HG02642 (cell line): ENCODE measurements around the gene GPRIN2.
A peak's percentile ranks its signal among the peaks of the same experiment; 100 is the strongest.
"Not testable (repeated sequence)": the region's sequence is repeated elsewhere in the genome, so short reads cannot be mapped to it uniquely, and the experiment has no call there.

Experiments
- ATAC-seq: cut with Tn5 transposase; IDR thresholded peaks from one replicate; pipeline ENCODE4 v1.9.1; 2021; ENCODE audit warnings: mild to moderate bottlenecking; ENCODE audit not compliant: unreplicated experiment, poor library complexity

Gene GPRIN2

GRCh38 chr10:46570655-46571054 is 14.2 kb upstream of the GPRIN2 start:
- ATAC-seq: not testable (repeated sequence)

GRCh38 chr10:46567151-46567550 is 10.7 kb upstream of the GPRIN2 start:
- ATAC-seq: not testable (repeated sequence)

GRCh38 chr10:46565591-46566332 is 9.3 kb upstream of the GPRIN2 start:
- ATAC-seq: peak; percentile 65

GRCh38 chr10:46560952-46561351 is 4.5 kb upstream of the GPRIN2 start:
- no peak for ATAC-seq

- ATAC-seq: no peak
Observed at GRCh38 chr10:46560381-46560780, 3.9 kb upstream of the GPRIN2 start.

GRCh38 chr10:46559231-46559671 is 2.8 kb upstream of the GPRIN2 start:
- ATAC-seq: no peak

GRCh38 chr10:46558392-46559185 is 2.1 kb upstream of the GPRIN2 start:
- ATAC-seq: no peak

GRCh38 chr10:46558122-46558391 is 1.6 kb upstream of the GPRIN2 start:
- ATAC-seq: no peak

- ATAC-seq: no peak
Observed at GRCh38 chr10:46557319-46558121, 1.1 kb upstream of the GPRIN2 start.

GRCh38 chr10:46555713-46556514 is 544 bp downstream of the GPRIN2 start:
- ATAC-seq: no peak

- no peak for ATAC-seq
Observed at GRCh38 chr10:46555366-46555712, 1.1 kb downstream of the GPRIN2 start.

- ATAC-seq: no peak
Observed at GRCh38 chr10:46554166-46554781, 2.2 kb downstream of the GPRIN2 start.

- ATAC-seq: no peak
Observed at GRCh38 chr10:46553238-46554049, 3.0 kb downstream of the GPRIN2 start.

GRCh38 chr10:46552526-46553237 is 3.8 kb downstream of the GPRIN2 start:
- no peak for ATAC-seq

- ATAC-seq: no peak
Observed at GRCh38 chr10:46551701-46552525, 4.5 kb downstream of the GPRIN2 start.

- ATAC-seq: no peak
Observed at GRCh38 chr10:46550795-46551700, 5.4 kb downstream of the GPRIN2 start.
